K562 (cell line): ENCODE measurements around the gene ATF1. TPM values are rescaled to one million over a fixed set of nuclear protein-coding genes. Genes with fewer than 3 reads are reported as not detected.

ENCODE experiments used
- ATAC-seq: fragments of 200-7000 bp; cut with Tn5 transposase; 3 replicates; pipeline ENCODE4 v1.9.1; 2020; ENCODE audit warnings: moderate library complexity
- BruUV-seq: library from RNA; stranded (reverse); fragments of 400-500 nt; replicated peaks from 2 replicates; lab custom pipeline; 2021; lab: Mats Ljungman, UMichigan
- CTCF ChIA-PET: fragments of 300-600 bp; formaldehyde crosslinking; extraction: SDS; loops from one replicate; lab custom pipeline; 2021; ENCODE audit warnings: low intra/inter-chr PET ratio; lab: Yijun Ruan, JAX
- POLR2A ChIA-PET: fragments of 300-600, 350-650 bp; sonication (Branson Sonifier 250); formaldehyde crosslinking; extraction: SDS; loops from one replicate; lab custom pipeline; 2021; ENCODE audit warnings: antibody characterized with exemption, inconsistent platforms; lab: Yijun Ruan, JAX
- DNase-seq, 4 experiments: peaks; one replicate each; pipeline versions ENCODE4 v3.0.0 to v3.0.0-alpha.2; 2011 to 2018; ENCODE audit warnings: low spot score in 3 of 4, mixed read lengths in 3 of 4; ENCODE audit errors: extremely low read depth in 1 of 4
- FAIRE-seq: peaks from 2 replicates; lab custom pipeline; 2011; peaks lifted over from hg19 to GRCh38; lab: Jason Lieb, UNC
- H2AFZ ChIP-seq: 2 replicates; pipeline ENCODE4 v1.6.0; 2011; ENCODE audit warnings: low read depth, low read length, control low read depth, inconsistent platforms
- H3K27ac ChIP-seq: fragments of 200-600 bp; 3 replicates; pipeline ENCODE4 v1.8.0; 2011; ENCODE audit warnings: low read depth, mild to moderate bottlenecking, control low read depth, inconsistent platforms, low read length, moderate library complexity, mixed read lengths; ENCODE audit errors: extremely low read depth
- H3K27me3 ChIP-seq, 2 experiments: fragments of 300-600 bp in 1 of 2; 2 replicates in 1 of 2; 3 replicates in 1 of 2; pipeline versions ENCODE4 v1.6.0 to v1.8.0; 2011; ENCODE audit warnings: inconsistent platforms in 2 of 2, low read length in 2 of 2, mild to moderate bottlenecking in 1 of 2, mixed read lengths in 1 of 2, moderate library complexity in 1 of 2; ENCODE audit not compliant: control insufficient read depth in 2 of 2, insufficient read depth in 2 of 2
- H3K36me3 ChIP-seq: fragments of 300-600 bp; 3 replicates; pipeline ENCODE4 v1.8.0; 2011; ENCODE audit warnings: mild to moderate bottlenecking, low read length, inconsistent platforms; ENCODE audit not compliant: control insufficient read depth, insufficient read depth
- H3K4me1 ChIP-seq, 2 experiments: fragments of 200-600 bp in 1 of 2; replicated peaks in 1 of 2; 2 replicates in 1 of 2; 3 replicates in 1 of 2; pipeline versions ENCODE4 v1.5.1 to v1.8.0; 2011; ENCODE audit warnings: inconsistent platforms in 2 of 2, low read length in 2 of 2, mild to moderate bottlenecking in 1 of 2, mixed read lengths in 1 of 2, moderate library complexity in 1 of 2; ENCODE audit not compliant: control insufficient read depth in 2 of 2, insufficient read depth in 2 of 2
- H3K4me2 ChIP-seq: 2 replicates; pipeline ENCODE4 v1.6.1; 2011; ENCODE audit warnings: low read length, control low read depth, inconsistent platforms, mixed read lengths; ENCODE audit not compliant: insufficient read depth
- H3K4me3 ChIP-seq: fragments of 200-600 bp; sonication (generic), shearing (Covaris generic); 2 replicates; pipeline ENCODE4 v1.5.1; 2016; ENCODE audit warnings: control low read depth, inconsistent platforms
- H3K79me2 ChIP-seq: fragments of 200-600 bp; 3 replicates; pipeline ENCODE4 v1.8.0; 2011; ENCODE audit warnings: low read length, inconsistent platforms; ENCODE audit not compliant: control insufficient read depth, insufficient read depth
- H3K9ac ChIP-seq, 2 experiments: 2 replicates each; pipeline versions ENCODE4 v1.6.0 to v1.6.1; 2011; ENCODE audit warnings: low read depth in 2 of 2, low read length in 2 of 2, control low read depth in 1 of 2, inconsistent platforms in 1 of 2, mild to moderate bottlenecking in 1 of 2, mixed read lengths in 1 of 2; ENCODE audit not compliant: insufficient read depth in 1 of 2
- H3K9me1 ChIP-seq: one replicate; pipeline ENCODE4 v1.6.0; 2011; ENCODE audit warnings: inconsistent platforms, mild to moderate bottlenecking, low read length, moderate library complexity; ENCODE audit not compliant: control insufficient read depth, insufficient read depth
- H3K9me3 ChIP-seq: replicated peaks from 2 replicates; pipeline ENCODE4 v1.5.1; 2011; ENCODE audit warnings: low read depth, low read length, inconsistent platforms; ENCODE audit not compliant: control insufficient read depth, insufficient read depth
- H4K20me1 ChIP-seq: replicated peaks from 2 replicates; pipeline ENCODE4 v1.6.1; 2011; ENCODE audit warnings: low read length, inconsistent platforms, mixed read lengths; ENCODE audit not compliant: control insufficient read depth, insufficient read depth
- ASH1L ChIP-seq: fragments of 450-650 bp; IDR thresholded peaks from 2 replicates; pipeline ENCODE4 v1.6.1; 2018; ENCODE audit warnings: borderline replicate concordance, mild to moderate bottlenecking, low read depth; ENCODE audit not compliant: partially characterized antibody
- BMI1 ChIP-seq: fragments of 150-350 bp; IDR thresholded peaks from 2 replicates; pipeline ENCODE4 v1.6.1; 2014; ENCODE audit warnings: low read length
- EP300 ChIP-seq: IDR thresholded peaks from 2 replicates; pipeline ENCODE4 v1.6.1; 2012; ENCODE audit warnings: low read length, improper control_type of control experiment
- GABPB1 ChIP-seq: sonication (generic); formaldehyde crosslinking; IDR thresholded peaks from 2 replicates; pipeline ENCODE4 v1.8.0; 2022; ENCODE audit warnings: mild to moderate bottlenecking, missing genetic modification reagents
- HEY1 ChIP-seq: fragments of 250-450 bp; sonication (Bioruptor Pico); IDR thresholded peaks from 2 replicates; pipeline ENCODE4 v1.5.0; 2020; ENCODE audit warnings: mild to moderate bottlenecking, moderate library complexity, borderline replicate concordance
- PHTF2 ChIP-seq: fragments of 250-450 bp; sonication (Bioruptor Pico); IDR thresholded peaks from 2 replicates; pipeline ENCODE4 v1.5.0; 2021; ENCODE audit warnings: mild to moderate bottlenecking
- RFX5 ChIP-seq: IDR thresholded peaks from 2 replicates; pipeline ENCODE4 v1.6.1; 2011; ENCODE audit warnings: low read depth, mild to moderate bottlenecking, improper control_type of control experiment, low read length
- STAG1 ChIP-seq: sonication (generic); formaldehyde crosslinking; IDR thresholded peaks from 2 replicates; pipeline ENCODE4 v1.5.0; 2020; ENCODE audit warnings: missing genetic modification reagents, borderline replicate concordance
- TCF7L2 ChIP-seq: fragments of 150-350 bp; IDR thresholded peaks from 2 replicates; pipeline ENCODE4 v1.6.1; 2016; ENCODE audit warnings: low read depth, mild to moderate bottlenecking, low read length, moderate library complexity
- ZNF263 ChIP-seq: sonication (generic); formaldehyde crosslinking; IDR thresholded peaks from 2 replicates; pipeline ENCODE4 v1.8.0; 2022; ENCODE audit warnings: mild to moderate bottlenecking, missing genetic modification reagents, borderline replicate concordance
- WGBS: fragments of 100-300 bp; shearing (Covaris generic); methylation state at CpG from one replicate; pipeline ENCODE4 v1.1.6; 2016; ENCODE audit warnings: low coverage, mixed read lengths; ENCODE audit not compliant: insufficient coverage; ENCODE audit errors: missing lambda C conversion rate; 5-methylcytosine and 5-hydroxymethylcytosine counted together
- in situ Hi-C: fragments of 300-500 bp; cut with MboI; formaldehyde crosslinking; loops from 4 replicates; pipeline ENCODE4 v1.15.0; 2018; ENCODE audit warnings: inconsistent platforms, mixed read lengths
- intact Hi-C: fragments of 100-400 bp; cut with micrococcal nuclease; formaldehyde crosslinking; loops from 2 replicates; pipeline ENCODE4 v1.14.2; 2022
- polyA plus RNA-seq, 8 experiments: library from polyadenylated mRNA; depleted of rRNA in 4 of 8; stranded (reverse) in 5 of 8; unstranded in 3 of 8; fragments of >200 nt; fragmentation: Nextera tagmentation in 2 of 8; fragmentation: Illumina TruSeq in 1 of 8; extraction: Ambion mirVana in 2 of 8; extraction: Trizol in 1 of 8; gene quantifications; 2 replicates each; pipeline versions ENCODE4 v1.2.1 to v1.2.3, GENCODE V29; 2011 to 2014; ENCODE audit warnings: inconsistent platforms in 1 of 8, missing spikeins in 1 of 8
- total RNA-seq, 7 experiments: library from RNA; depleted of rRNA in 6 of 7; stranded (reverse); fragments of >200 nt in 6 of 7; fragmentation: Illumina TruSeq in 2 of 7; extraction: Trizol in 2 of 7; gene quantifications; 2 replicates each; pipeline versions ENCODE4 v1.2.1 to v1.2.3, GENCODE V29; 2011 to 2021; ENCODE audit warnings: low replicate concordance in 1 of 7
- TF ChIP-seq, protein P1 (sequence below): conservative IDR thresholded peaks from 2 replicates; pipeline ENCODE4 v1.6.1; 2011; ENCODE audit warnings: low read depth, mild to moderate bottlenecking, low read length; ENCODE audit not compliant: control insufficient read depth
- TF ChIP-seq, protein P2 (sequence below): fragments of 200-800 bp; sonication (Bioruptor generic); IDR thresholded peaks from 2 replicates; pipeline ENCODE4 v1.6.1; 2016; ENCODE audit warnings: missing genetic modification characterization, missing compliant biosample characterization

Gene ATF1
- total and polyA plus RNA-seq, 9 of the 15 experiments (the other 6 are each of a cell fraction or from before 2014, with no cell fraction given) = 19.8 to 83.5 (median 51.4) TPM

DNA sequence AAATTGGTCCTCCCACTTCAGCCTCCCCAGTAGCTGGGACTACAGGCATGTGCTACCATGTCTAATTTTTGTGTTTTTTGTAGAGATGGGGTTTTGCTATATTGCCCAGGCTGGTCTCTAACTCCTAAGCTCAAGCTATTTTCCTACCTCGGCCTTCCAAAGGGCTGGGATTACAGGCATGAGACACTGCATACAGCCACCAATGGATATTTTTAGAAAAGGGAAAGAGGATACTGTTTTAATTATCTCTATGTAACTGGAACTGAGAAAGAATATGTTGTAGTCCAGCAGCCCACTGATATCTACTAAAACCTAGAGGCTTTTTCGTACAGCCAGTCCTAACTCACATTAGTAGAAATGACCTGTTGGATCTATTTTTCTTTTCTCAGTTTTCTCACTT, 85.1 kb downstream of the ATF1 start:
- in situ Hi-C loops (no loop called here), intact Hi-C loops (no loop called here)
- Histone ChIP-seq H3K4me3 (no peak overlapping the region), H4K20me1 (no peaks in the 10 kb centered on the region), H2AFZ (no peak overlapping the region), H3K79me2 (no peaks in the 10 kb centered on the region), H3K9me3 (no peaks in the 10 kb centered on the region), H3K4me1 (no peaks in the 10 kb centered on the region), H3K9me1 (no peaks in the 10 kb centered on the region), H3K27me3 (peaks cover 0 to 5% of the 10 kb centered on the region in 2 experiments; a peak in 1 of 5 replicates), H3K27ac (no peak overlapping the region), H3K4me2 (no peak overlapping the region), H3K9ac (no peak overlapping the region), H3K36me3 (no peaks in the 10 kb centered on the region)
- POLR2A ChIA-PET = interaction anchor here (0.9 kb wide), 1 partner anchor 11 kb away, joined by 3 read pairs; no protein-coding TSS in a partner anchor
- TF ChIP-seq TCF7L2 (no peak), PHTF2 (no peak), BMI1 (no peak), HEY1 (CRISPR knock-in tag) (no peak), GABPB1 (no peak), ZNF263 (no peak), ASH1L (no peak), STAG1 (CRISPR knock-in tag) (no peak), EP300 (no peak), RFX5 (no peak)
- TF ChIP-seq, protein P1, sequence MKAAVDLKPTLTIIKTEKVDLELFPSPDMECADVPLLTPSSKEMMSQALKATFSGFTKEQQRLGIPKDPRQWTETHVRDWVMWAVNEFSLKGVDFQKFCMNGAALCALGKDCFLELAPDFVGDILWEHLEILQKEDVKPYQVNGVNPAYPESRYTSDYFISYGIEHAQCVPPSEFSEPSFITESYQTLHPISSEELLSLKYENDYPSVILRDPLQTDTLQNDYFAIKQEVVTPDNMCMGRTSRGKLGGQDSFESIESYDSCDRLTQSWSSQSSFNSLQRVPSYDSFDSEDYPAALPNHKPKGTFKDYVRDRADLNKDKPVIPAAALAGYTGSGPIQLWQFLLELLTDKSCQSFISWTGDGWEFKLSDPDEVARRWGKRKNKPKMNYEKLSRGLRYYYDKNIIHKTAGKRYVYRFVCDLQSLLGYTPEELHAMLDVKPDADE = no peak
- TF ChIP-seq, protein P2, sequence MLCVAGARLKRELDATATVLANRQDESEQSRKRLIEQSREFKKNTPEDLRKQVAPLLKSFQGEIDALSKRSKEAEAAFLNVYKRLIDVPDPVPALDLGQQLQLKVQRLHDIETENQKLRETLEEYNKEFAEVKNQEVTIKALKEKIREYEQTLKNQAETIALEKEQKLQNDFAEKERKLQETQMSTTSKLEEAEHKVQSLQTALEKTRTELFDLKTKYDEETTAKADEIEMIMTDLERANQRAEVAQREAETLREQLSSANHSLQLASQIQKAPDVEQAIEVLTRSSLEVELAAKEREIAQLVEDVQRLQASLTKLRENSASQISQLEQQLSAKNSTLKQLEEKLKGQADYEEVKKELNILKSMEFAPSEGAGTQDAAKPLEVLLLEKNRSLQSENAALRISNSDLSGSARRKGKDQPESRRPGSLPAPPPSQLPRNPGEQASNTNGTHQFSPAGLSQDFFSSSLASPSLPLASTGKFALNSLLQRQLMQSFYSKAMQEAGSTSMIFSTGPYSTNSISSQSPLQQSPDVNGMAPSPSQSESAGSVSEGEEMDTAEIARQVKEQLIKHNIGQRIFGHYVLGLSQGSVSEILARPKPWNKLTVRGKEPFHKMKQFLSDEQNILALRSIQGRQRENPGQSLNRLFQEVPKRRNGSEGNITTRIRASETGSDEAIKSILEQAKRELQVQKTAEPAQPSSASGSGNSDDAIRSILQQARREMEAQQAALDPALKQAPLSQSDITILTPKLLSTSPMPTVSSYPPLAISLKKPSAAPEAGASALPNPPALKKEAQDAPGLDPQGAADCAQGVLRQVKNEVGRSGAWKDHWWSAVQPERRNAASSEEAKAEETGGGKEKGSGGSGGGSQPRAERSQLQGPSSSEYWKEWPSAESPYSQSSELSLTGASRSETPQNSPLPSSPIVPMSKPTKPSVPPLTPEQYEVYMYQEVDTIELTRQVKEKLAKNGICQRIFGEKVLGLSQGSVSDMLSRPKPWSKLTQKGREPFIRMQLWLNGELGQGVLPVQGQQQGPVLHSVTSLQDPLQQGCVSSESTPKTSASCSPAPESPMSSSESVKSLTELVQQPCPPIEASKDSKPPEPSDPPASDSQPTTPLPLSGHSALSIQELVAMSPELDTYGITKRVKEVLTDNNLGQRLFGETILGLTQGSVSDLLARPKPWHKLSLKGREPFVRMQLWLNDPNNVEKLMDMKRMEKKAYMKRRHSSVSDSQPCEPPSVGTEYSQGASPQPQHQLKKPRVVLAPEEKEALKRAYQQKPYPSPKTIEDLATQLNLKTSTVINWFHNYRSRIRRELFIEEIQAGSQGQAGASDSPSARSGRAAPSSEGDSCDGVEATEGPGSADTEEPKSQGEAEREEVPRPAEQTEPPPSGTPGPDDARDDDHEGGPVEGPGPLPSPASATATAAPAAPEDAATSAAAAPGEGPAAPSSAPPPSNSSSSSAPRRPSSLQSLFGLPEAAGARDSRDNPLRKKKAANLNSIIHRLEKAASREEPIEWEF (CRISPR knock-in tag) = no peak
- 7% methylated on average over 2 of the region's 2 CpGs for WGBS
- BruUV-seq = no TSS peak
- CTCF ChIA-PET = no interaction called here
- ATAC-seq = no peak
- FAIRE-seq = no peak
- DNase-seq = no peak
